ENCODE results near the gene CALN1. TPM values are rescaled to one million over a fixed set of nuclear protein-coding genes. Genes with fewer than 3 reads are reported as not detected.

Gene CALN1
- total RNA-seq, 1 donor from 2014 or later: not detected

GRCh38 chr7:72265071-72265904 is 146.8 kb downstream of the CALN1 start:
- TF ChIP-seq CTCF (IDR thresholded peaks at IDR 0.05; ENCODE audit: insufficient read depth, low read length, severe bottlenecking): no peak
- Histone ChIP-seq H3K27me3 (ENCODE audit: control insufficient read depth, insufficient read depth, low read length) (no peaks in the 10 kb centered on the region), H3K36me3 (ENCODE audit: control insufficient read depth, insufficient read depth, low read length) (no peaks in the 10 kb centered on the region), H3K4me3 (ENCODE audit: low read depth, low read length) (no peak overlapping the region)
- FAIRE-seq (no peak), DNase-seq (ENCODE audit: low read depth) (no peak)

- FAIRE-seq (no peak), DNase-seq (ENCODE audit: low read depth) (no peak)
- no peak for TF ChIP-seq CTCF (IDR thresholded peaks at IDR 0.05; ENCODE audit: insufficient read depth, low read length, severe bottlenecking)
- Histone ChIP-seq H3K4me3 (ENCODE audit: low read depth, low read length) (no peak overlapping the region), H3K36me3 (ENCODE audit: control insufficient read depth, insufficient read depth, low read length) (no peaks in the 10 kb centered on the region), H3K27me3 (ENCODE audit: control insufficient read depth, insufficient read depth, low read length) (no peaks in the 10 kb centered on the region)
Measured at GRCh38 chr7:72260406-72260805, 151.7 kb downstream of the CALN1 start.

GRCh38 chr7:72258074-72258473 is 154.1 kb downstream of the CALN1 start:
- DNase-seq (ENCODE audit: low read depth) (no peak), FAIRE-seq (no peak)
- TF ChIP-seq CTCF (IDR thresholded peaks at IDR 0.05; ENCODE audit: insufficient read depth, low read length, severe bottlenecking): no peak
- Histone ChIP-seq H3K36me3 (ENCODE audit: control insufficient read depth, insufficient read depth, low read length) (no peaks in the 10 kb centered on the region), H3K4me3 (ENCODE audit: low read depth, low read length) (no peak overlapping the region), H3K27me3 (ENCODE audit: control insufficient read depth, insufficient read depth, low read length) (no peaks in the 10 kb centered on the region)

GRCh38 chr7:72254455-72254854 is 157.7 kb downstream of the CALN1 start:
- no peak for FAIRE-seq
- H3K27me3 ChIP-seq (ENCODE audit: control insufficient read depth, insufficient read depth, low read length): no peaks in the 10 kb centered on the region
- TF ChIP-seq CTCF (IDR thresholded peaks at IDR 0.05; ENCODE audit: insufficient read depth, low read length, severe bottlenecking): no peak
- H3K36me3 ChIP-seq (ENCODE audit: control insufficient read depth, insufficient read depth, low read length): no peaks in the 10 kb centered on the region
- DNase-seq (ENCODE audit: low read depth): no peak
- H3K4me3 ChIP-seq (ENCODE audit: low read depth, low read length): no peak overlapping the region

GRCh38 chr7:72249106-72249505 is 163.0 kb downstream of the CALN1 start:
- TF ChIP-seq CTCF (IDR thresholded peaks at IDR 0.05; ENCODE audit: insufficient read depth, low read length, severe bottlenecking): no peak
- Histone ChIP-seq H3K4me3 (ENCODE audit: low read depth, low read length) (no peak overlapping the region), H3K27me3 (ENCODE audit: control insufficient read depth, insufficient read depth, low read length) (no peaks in the 10 kb centered on the region), H3K36me3 (ENCODE audit: control insufficient read depth, insufficient read depth, low read length) (no peaks in the 10 kb centered on the region)
- no peak for FAIRE-seq
- DNase-seq (ENCODE audit: low read depth): peak; percentile 34
